HG02610 (cell line): ENCODE results near the gene DDX3X.
"Not testable (repeated sequence)": the region's sequence is repeated elsewhere in the genome, so short reads cannot be mapped to it uniquely, and the experiment has no call there.

Source experiments
- ATAC-seq: cut with Tn5 transposase; IDR thresholded peaks from one replicate; pipeline ENCODE4 v1.9.1; 2021; ENCODE audit warnings: mild to moderate bottlenecking, moderate library complexity; ENCODE audit not compliant: unreplicated experiment

The DDX3X gene

DNA sequence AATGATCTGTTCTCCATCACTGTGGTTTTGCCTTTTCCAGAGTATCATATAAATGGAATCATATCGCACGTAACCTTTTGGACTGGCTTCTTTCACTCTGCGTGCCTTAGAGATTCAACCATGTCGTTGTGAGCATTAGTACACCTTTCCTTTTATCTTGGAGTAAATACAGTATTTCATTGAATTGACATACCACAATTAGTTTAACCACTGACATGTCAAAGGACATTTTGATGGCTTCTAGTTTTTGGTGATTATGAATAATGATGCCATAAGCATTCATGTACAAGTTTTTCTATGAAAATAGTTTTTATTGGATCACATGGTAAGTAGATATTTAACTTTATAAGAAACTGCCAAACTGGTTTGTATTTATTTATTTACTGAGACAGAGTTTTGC, 35.2 kb downstream of the DDX3X start:
- ATAC-seq = no peak

DNA sequence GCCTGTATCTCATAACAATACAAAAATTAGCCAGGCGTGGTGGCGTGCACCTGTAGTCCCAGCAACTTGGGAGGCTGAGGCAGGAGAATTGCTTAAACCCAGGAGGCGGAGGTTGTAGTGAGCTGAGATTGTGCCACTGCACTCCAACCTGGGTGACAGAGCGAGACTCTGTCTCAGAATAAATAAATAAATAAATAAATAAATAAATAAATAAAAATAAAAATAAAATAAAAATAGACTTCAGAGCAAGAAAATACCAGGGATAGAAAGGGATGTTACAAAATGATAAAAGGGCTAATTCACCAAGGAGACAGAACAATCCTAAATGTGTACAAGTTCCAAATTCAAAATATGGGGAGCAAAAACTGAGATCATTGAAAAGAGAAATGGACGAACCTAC, 37.6 kb downstream of the DDX3X start:
- not testable (repeated sequence) for ATAC-seq

DNA sequence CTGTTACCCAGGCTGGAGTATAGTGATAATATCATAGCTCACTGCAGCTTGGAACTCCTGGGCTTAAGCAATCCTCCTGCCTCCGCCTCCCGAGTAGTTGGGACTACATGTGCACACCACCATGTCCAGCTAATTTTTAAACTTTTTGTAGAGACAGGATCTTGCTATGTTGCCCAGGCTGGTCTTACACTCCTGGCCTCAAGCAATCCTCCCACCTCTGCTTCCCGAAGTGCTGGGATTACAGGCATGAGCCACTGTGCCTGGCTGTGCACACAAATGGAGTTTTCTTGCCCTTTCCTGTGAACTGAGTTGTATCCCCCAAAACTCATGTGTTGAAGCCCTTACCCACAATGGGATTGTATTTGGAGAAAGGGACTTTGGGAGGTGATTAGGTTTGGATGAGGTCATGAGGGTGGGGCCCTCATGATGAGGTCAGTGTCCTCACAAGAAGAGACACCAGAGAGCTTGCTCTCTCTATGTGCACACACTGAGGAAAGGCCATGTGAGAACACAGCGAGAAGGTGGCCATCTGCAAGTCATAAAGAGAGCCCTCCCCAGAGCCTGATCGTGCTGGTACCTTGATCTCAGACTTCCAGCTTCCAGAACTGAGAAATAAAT, 40.1 kb downstream of the DDX3X start:
- ATAC-seq = no peak

DNA sequence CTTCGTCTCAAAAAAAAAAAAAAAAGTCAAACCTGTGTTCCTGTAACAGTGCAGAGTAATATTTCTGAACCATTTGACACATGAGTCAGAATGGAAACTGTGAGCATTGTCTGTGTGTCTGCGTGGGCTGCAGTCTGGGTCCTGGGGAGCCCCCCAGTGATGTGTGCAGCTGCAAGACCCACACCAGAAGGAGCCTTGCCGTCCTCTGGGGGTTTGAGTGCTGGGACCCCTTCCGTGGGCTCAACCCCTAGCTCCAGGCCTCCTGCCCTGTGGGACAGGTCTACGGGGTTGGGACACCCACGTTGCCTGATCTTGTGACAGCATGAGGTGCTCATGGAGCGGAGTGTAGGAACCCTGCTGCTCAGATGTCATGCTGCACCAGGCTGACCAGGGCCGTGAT, 43.7 kb downstream of the DDX3X start:
- no peak for ATAC-seq

DNA sequence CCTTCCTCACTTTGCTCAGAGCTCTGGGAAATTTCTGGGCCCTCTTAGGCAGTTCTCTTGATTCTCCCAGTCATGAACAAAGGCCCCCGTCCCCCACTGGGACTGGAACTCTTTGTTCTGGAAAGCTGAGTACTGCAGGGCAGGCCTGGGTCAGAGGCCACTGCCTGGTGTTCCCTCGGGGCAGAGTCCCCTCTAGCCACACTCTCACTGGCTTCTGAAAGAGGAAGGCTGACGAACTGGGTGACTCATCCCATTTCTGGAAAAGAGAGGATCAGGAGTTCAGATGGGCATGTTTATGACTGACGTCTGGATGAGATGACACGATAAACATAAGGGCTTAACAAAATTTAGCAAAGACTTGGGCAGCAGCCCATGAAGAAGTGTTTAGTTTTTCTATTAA, 47.7 kb downstream of the DDX3X start:
- ATAC-seq = no peak

DNA sequence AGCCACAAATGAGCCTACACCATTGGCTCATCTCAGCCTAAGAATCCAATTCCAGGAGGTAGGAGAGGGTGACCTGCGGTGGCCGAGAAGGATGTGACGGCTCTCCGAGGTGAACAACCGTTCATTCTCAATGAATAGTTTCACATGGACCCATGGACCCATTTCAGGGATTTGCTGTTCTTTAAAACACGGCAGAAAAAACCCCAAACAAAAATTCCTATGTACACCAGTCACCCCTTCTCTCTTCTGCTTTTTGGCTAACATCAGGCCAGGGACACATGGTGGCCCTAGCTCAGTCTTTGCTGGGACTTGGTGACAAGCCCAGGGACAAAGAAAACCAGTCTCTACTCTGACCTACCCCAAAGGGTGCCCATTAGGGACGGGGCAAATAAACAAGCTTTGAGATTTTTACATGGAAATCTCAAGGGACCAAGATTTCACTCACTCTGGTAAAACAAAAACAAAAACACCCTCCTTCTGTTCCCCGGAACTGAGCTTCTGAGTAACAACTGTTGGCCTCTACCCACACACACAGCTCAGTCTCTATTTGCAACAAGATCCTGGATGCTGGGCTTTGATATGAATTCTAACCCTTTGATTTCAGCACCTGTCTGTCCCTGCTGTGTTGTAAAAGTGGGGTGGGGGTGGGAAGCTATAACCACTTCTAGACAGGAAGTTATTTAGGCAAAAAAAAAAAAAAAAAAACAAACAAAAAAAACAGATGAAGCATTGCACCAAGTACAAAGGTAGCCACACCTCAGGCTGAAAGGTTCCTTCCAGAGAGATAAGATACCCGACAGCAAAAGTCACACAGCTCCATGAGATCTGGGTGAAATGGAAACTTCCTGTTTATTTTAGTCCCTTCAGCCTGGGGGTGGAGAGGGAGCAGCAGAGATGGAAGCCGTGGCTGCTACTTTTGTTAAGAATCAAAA, 49.0 kb downstream of the DDX3X start:
- no peak for ATAC-seq

DNA sequence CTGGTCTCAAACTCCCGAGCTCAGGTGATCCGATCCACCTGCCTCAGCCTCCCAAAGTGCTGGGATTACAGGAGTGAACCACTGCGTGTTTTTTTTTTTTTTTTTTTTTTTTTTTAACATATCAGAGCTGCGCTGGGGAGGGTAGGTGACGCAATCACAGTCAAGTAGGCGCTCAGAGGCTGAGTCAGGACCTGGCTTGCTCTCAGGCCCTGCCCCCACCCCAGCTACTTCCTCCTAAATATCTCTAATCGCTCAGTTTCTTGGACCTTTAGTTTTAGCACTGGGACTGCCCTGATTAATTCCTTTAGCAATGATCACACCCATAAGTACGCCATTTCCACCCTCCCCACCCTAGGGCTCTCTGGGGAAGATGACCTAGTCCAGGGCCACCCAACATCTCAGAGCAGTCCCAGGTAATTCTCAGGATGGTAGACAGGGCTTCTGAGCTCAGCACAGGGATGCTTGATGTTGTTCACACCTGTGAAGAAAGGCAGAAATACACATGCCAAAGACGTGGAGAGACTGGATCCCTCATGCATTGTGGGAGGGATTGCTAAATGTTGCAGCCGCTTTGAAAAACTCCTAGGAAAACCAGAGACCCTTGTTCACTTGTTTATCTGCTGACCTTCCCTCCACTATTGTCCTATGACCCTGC, 50.2 kb downstream of the DDX3X start:
- ATAC-seq = no peak

DNA sequence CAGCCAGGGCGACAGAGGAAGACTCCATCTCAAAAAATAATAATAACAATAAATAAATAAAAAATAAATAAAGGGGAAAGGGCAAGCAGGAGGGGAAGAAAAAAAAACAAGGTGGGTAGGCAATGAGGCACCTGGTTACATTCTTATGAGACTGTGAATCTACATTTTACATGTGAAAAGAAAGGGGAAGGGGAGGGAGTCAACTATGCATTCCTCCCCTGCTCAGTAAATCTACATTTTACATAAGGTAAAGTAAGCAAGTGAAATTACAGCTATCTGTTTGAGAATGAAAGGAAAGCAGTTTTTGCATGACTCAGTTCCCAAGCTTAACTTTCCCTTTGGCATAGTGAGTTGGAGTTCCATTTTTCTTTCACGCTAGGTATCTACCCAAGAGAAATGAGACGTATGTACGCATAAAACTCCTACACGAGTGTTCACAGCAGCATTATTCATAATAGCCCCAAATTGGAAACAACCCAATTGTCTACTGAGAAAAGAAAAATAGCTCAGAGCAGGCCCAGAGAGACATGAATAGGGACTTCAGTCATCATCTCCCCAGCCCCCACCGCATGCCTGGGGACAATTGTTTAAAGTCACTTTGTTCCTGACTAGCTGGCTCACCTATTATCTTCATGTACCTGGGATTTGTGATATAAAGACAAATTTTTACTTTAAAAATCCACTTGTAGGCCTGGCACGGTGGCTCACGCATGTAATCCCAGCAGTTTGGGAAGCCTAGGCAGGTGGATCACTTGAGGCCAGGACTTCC, 52.4 kb downstream of the DDX3X start:
- no peak for ATAC-seq

DNA sequence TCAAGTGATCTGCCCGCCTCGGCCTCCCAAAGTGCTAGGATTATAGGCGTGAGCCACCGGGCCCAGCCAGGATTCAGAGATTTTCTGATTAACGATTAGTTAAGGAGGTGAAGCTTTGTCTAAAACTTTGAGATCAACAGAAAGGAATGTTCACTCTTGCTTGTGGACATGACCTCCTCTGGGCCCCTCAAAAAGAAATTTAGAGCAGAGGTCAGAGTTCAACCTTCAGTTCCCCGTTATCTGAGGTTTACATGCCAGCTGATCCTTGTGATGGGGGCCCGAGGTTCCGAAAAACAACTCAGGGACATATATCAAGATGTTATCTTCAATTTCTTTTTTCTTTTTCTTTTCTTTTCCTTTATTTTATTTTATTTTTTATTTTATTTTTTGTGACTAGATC, 54.6 kb downstream of the DDX3X start:
- no peak for ATAC-seq

DNA sequence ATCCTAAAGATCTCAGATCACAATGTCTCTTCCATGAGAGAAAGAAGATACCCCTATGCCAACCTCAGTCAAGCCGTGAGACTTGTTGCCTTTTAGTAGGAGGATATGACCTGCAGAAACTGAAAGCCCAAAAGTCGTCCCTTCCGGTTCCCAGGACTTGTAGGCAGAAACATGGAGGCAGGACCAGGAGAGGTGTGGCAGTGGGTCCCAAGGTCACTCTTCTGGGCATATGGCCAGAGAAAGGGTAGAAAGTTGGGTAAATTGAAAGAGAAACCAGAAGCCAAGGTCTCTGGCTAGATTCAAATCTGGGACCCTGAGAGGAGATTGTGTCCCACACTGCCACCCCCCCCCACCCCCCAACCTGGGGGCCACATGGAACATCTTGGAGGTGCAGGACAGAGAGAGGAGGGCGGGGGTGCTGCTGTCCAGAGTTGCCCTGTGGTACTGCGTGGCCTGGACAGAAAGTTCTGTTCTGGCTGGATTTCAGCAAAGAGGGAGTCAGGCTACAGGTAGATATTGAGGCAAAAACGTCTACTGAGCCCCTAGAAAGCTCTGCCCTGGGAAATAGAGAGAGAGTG, 55.4 kb downstream of the DDX3X start:
- no peak for ATAC-seq

DNA sequence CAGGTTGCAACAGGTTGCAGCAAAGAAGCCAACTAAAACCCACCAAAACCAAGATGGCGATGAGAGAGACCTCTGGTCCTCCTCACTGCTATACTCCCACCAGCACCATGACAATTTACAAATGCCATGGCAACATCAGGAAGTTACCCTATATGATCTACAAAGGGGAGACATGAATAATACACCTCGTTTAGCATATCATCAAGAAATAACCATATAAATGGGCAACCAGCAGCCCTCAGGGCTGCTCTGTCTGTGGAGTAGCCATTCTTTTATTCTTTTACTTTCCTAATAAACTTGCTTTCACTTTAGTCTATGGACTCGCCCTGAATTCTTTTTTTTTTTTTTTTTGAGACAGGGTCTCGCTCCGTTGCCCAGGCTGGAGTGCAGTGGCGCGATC, 56.6 kb downstream of the DDX3X start:
- not testable (repeated sequence) for ATAC-seq

DNA sequence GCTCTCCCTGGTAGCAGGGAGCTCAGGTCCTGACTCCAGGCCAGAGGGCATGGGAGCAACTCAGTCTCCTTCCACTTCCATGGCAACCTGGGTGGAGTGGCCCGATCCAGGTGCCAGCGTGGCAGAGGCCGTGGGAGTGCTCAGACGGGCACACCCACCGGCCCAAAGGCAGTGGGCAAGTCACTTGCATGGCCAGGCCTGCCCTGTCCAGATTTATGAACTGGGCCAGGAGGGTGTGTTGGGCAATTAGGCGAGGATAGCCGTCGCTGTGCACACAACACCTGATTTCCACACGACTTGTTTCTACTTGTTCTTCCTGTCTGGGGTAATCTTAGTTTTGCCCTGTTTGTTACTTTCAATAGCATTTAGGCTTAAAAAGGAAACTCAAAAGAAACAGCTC, 57.6 kb downstream of the DDX3X start:
- no peak for ATAC-seq

DNA sequence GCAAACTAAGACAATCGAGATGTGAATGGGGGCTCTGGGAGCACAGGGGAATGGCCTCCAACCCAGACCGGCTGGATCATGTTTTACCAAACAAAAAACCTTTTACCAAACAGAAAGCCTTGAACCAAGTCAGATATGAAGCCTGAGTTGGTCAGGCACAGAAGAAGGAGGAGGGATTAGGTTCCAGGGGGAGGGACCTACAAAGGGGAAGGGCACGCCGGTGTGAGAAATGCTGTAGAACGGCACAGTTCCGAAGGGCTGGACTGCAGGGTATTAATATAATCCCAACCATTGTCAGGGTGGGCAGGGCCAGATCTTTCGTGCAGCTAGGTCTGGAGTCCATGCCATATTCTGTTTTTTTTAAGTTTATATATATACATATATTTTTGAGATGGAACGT, 60.3 kb downstream of the DDX3X start:
- no peak for ATAC-seq

DNA sequence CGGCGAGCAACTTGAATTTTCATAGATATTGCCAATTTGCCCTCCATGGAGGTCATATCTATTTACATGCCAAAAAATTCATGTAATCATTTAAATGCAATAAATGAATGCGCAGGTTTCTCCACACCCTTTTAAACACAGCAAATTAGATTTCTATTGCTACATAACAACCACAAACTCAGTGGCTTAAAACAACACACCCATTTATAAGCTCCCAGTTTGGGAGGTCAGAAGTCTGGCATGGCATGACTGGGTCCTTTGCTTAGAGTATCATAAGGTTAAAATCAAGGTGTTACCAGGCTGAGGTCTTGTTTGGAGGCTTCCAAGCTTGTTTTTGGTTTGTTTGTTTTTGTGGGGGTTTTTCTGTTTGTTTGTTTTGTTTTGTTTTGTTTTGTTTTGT, 63.3 kb downstream of the DDX3X start:
- ATAC-seq = no peak

DNA sequence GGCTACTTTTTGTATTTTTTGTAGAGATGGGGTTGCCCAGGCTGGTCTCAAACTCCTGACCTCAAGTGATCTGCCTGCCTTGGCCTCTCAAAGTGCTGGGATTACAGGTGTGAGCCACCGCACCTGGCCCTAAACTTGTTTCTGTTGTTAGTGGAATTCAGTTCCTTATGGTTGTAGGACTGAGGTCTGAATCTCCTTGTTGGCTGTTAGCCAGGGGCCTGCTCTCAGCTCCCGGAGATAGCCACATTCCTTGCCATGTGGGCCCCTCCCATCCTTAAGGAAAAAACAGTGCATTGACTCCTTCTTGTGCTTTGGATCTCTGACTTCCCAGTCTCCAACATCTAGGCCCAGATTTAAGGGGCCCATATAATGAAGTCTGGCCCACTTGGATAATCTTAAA, 63.8 kb downstream of the DDX3X start:
- no peak for ATAC-seq

DNA sequence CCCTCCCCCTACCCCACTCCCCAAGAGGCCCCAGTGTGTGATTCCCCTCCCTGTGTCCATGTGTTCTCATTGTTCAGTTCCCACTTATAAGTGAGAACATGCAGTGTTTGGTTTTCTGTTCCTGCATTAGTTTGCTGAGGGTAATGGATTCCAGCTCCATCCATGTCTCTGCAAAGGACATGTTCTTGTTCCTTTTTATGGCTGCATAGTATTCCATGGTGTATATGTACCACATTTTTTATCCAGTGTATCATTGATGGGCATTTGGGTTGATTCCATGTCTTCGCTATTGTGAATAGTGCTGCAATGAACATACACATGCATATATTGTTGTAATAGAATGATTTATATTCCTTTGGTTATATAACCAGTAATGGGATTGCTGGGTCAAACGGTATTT, 68.6 kb downstream of the DDX3X start:
- not testable (repeated sequence) for ATAC-seq

DNA sequence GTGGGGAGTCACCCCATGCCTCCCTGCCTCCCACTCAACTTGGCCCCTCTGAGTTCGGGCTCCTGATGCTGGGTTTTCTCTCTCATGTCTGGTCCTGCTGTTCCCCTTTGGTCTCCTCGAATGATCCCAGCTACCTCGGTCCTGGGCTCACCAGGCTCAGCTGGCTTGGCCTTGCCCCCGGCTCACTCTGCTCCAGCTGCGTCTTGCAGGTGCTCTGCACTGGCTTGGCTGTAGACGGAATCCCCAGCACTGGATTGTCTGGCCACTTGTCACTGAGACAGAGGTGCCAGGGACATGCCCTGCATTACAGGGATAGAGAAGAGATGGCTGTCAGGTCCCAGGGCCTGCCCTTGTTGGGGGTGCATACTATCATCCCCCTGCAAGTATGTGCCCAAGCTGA, 71.6 kb downstream of the DDX3X start:
- ATAC-seq = no peak

DNA sequence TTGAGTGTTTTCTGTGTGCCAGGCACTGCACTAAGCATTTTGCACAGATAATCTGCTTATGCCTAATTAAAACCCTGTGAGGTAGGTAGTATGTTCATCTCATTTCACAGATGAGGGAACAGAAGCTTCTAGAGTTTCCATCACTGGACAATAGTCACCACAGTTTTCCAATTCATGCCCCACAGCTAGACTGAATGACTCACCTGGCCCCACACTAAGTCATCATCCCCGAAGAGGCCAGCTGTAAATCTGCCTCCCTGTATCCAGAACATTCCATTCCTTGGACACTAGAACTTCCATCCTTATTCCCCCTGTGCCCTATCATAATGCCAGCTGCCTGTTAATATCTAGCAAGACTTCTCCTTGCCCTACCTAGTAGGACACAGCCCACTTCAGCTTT, 72.2 kb downstream of the DDX3X start:
- no peak for ATAC-seq

DNA sequence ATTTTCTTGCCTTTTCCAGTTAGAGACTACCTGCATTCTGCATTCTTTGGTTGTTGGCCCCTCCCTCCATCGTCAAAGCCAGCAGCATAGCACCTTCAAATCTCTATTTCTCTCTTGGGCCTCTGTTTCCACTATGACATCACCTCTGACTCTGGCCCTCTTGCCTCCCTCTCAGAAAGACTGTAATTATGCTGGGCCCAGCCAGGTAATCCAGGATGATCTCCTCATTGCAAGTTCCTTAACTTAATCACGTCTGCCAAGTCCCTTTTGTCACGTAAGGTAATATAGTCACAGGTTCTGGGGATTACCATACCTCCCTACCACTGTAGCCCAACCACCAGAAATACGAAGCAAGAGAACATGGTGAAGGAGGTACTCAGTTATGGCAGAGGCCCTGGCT, 73.9 kb downstream of the DDX3X start:
- no peak for ATAC-seq

DNA sequence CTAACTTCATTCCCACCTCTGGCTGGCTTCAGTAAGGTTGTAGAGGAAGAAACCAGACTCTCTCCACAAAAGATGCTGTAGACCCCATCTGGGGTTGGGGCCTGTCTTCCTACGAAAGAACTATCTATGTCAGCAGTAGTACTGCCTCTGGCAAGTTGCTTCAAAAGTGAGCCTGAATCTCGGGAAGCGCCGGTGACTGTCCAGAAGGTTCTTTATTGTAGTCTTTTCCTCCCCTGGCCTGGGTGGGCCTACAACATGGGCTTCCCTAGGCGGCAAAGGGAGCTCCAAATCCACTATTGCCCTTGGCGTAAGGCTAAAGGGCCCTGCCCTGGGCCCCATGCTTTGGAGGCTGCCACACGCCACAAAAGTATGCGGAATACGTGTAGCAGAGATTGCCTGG, 74.6 kb downstream of the DDX3X start:
- ATAC-seq = no peak

DNA sequence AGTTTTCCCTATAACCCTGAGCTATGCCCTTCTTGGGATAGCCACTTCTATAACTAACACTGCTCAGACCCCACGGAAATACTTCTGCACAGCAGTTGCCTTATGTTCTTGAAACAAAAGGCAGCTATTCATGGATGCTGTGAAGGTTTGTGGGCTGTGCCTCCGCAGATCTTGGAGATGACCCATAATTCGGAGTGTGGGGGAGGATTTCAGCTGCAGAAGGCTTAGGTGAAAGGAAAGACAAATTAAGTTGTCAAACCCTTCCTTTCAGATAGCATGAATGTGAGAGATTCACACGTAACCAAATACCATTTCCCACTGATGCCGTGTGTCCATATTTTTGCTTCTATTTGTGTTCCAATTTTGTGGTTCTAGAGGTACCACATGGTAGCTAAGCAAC, 75.0 kb downstream of the DDX3X start:
- ATAC-seq = no peak
